Astrocyte of the hippocampus (primary cell): ENCODE results near the gene RGS6.

Experiments
- DNase-seq: peaks from one replicate; pipeline ENCODE4 v3.0.0; 2011; ENCODE audit warnings: low read depth, low spot score

RGS6 gene

DNA sequence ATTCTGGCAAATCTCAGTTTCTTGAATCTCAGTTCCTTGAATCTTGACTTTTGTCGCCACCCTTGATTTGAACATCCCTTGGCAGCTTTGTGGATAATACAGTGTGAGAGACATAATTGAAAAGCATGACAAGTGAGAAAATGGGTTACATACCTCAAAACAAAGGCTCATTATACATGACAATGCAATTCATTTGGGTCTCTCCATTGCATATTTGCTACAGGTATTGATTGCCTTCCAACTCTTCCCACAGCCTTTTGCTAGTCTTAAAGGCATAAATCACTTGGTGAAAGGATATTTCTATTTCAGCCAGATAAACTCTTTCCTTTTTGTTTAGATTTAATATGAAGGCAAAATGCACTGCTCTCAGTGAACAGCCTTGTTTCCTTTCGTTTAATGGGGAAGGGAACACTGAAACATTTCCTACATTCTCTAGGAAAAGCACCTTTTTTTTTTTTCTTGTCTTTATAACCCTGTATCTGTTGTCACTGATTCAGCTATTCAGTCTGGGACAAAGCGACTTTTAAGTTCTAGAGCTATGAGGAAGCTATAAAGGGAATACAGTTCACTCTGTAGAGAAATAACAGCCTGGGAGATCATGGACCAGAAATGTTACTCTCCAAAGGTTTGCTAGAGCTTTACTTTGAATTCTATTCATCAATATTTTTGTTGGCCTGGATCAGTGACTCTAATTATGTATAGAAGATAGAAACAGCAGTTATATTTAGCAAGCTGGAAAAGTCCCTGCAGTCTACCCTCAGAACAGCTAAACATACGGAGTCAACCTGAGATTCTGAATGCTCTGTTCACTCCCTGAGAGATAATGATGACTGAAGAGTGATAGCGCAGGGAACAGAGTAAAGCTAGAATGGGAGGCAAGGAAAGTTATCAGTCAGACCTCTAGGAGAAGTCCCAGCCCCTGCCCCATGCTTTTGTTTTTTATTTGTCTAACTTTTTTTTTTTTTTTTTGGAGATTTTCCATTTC, 311.4 kb downstream of the RGS6 start:
- peak; percentile 52 for DNase-seq

DNA sequence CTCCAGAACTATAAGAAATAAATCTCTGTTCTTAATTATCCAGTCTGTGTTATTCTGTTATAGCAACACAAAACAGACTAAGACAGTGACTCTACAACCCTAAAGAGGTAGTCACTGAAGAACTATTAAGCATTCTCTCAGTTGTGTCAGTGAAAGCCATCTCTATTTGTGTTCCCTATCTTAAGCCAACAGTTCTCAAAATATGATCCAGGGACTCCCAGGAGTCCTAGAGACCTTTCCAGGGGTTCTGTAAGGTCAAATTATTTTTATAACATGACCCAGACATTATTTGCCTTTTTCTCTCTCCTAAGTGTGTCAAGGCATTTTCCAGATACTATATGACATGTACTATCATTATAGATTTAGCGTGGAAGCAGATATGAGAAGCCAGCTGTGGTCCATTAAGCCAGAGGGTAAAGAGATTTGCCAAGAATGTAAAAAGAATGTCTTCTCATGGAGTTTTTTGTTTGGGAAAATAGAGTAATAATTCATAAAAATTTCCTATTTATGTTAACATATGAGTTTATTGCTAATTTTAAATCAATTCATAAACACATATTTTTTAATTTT, 315.8 kb downstream of the RGS6 start:
- no peak for DNase-seq

DNA sequence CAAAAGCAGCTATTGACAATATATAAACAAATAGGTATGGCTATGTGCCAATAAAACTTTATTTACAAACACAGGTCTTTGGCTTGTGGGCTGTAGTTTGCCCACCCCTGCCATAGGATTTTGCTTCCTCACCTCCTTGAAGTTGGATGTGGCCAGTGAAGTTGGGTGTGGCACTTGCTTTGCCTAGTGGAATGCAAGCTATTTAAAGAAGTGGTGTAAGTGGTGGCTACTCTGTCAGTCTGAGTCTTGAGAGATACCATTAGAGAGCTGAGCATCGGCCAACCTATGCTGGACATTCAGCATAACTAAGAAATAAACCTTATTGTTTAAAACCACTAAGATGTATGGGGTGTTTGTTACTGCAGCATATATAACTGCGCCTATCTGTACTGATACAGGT, 321.3 kb downstream of the RGS6 start:
- no peak for DNase-seq

- no peak for DNase-seq
Measured at GRCh38 chr14:72254202-72254936, 322.1 kb downstream of the RGS6 start.

- no peak for DNase-seq
Measured at GRCh38 chr14:72254937-72255472, 322.8 kb downstream of the RGS6 start.

DNA sequence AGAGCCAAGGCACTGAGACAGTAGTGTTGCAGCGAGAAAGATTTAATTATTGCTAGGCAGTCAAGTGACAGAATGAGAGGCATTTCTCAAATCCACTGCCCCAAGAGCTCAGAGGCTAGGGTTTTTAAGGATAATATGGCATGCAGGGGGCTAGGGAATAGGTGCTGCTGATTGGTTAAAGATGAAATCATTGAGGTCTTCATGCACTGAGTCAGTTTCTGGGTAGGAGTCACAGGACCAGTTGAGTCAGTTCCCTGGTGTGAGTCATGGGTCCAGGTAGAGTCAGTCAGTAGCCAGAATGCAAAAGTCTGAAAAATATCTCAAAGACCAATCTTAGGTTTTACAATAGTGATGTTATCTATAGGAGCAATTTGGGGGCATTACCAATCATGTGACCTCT, 323.8 kb downstream of the RGS6 start:
- peak; percentile 25 for DNase-seq

GRCh38 chr14:72261068-72261467, 328.8 kb downstream of the RGS6 start:
- DNase-seq, result no peak

GRCh38 chr14:72262771-72263170, 330.5 kb downstream of the RGS6 start:
- no peak for DNase-seq

DNA sequence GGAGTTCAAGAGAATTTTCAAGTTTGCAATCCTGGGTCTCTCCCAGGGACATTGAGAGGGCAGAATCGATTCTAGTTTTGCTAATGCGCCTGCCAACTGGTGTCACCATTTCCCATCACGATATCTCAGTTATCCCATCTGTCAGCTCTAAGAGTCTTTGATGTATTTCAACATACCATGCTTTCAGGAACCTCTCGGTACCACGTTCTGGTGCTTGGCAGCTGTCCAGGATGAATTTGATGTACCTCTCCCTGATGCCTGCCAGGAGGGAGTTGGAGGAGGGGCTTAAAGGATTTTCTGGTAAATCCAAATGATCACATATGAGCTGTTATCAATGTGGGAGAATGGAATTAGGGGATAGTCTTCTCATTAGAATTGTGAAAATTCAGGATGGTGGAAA, 332.5 kb downstream of the RGS6 start:
- DNase-seq, result no peak

- peak; percentile 22 for DNase-seq
Measured at GRCh38 chr14:72270147-72270727, 338.0 kb downstream of the RGS6 start.

GRCh38 chr14:72270749-72271148, 338.5 kb downstream of the RGS6 start:
- DNase-seq, result no peak

GRCh38 chr14:72275242-72275641, 343.0 kb downstream of the RGS6 start:
- DNase-seq, result no peak

GRCh38 chr14:72278316-72278715, 346.1 kb downstream of the RGS6 start:
- DNase-seq, result no peak

DNA sequence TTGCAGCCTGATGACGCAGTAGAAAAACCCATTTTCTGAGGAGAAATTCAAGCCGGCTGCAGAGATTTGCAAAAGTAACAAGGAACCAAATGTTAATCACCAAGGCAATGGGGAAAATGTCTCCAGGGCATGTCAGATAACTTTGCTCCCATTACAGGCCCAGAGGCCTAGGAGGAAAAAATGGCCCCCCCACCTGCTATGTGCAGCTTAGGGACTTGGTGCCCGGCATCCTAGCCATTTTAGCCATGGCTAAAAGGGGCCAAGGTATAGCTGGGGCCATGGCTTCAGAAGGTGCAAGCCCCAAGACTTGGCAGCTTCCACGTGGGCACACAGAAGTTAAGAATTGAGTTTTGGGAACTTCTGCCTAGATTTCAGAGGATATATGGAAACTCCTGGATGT, 351.9 kb downstream of the RGS6 start:
- no peak for DNase-seq

GRCh38 chr14:72290241-72290640, 358.0 kb downstream of the RGS6 start:
- DNase-seq, result no peak

DNA sequence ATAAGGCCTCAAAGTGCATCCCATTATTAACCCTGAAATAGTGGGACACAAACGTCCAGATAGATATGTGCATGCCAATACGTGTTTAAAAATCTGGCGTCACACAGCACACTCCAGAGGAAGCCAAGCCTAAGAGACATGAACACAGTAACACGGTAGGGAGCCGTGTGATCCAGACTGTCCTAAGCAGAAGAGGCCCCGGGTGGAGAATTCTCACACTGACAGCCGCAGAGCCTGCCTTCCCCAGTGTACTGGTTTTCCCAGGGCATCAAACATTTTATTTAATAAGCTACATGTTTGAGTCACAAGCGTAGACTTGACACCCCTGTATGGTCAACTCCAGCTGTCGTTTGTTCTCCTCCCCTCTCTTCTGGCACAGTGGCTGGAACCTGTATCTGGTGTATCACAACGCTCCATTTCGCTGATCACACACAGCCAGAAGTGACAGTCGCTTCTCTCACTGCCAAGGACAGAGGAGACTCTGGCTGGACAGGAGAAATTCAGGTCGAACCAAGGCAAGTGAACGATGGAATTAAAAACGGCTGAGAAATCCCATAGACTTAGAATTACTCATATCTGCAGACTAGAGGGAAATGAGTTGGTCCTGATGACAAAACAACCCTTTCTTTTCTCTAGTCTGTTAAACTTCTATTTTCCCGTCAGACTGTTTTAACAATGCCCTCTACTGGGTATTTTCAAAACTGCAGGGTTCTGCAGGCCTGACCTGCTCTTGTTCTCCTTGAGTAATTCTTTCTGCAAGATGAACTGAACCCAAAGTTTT, 359.9 kb downstream of the RGS6 start:
- peak; percentile 80 for DNase-seq

- DNase-seq, result no peak
Measured at GRCh38 chr14:72292689-72293024, 360.4 kb downstream of the RGS6 start.

- no peak for DNase-seq
Measured at GRCh38 chr14:72301352-72301751, 369.1 kb downstream of the RGS6 start.

- no peak for DNase-seq
Measured at GRCh38 chr14:72303930-72304329, 371.7 kb downstream of the RGS6 start.

DNA sequence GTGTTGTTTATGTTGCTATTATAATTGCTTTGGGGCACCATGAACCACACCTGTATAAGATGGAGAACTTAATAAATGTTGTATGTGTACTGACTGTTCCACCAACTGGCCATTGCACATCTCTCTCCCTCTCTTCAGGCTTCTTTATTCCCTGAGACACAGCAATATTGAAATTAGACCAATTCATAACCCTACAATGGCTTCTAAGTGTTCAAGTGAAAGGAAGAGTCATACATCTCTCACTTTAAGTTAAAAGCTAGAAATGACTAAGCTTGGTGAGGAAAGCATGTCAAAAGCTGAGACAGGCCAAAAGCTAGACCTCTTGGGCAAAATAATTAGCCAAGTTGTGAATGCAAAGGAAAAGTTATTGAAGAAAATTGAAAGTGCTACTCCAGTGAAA, 373.3 kb downstream of the RGS6 start:
- no peak for DNase-seq

GRCh38 chr14:72308967-72309485, 376.8 kb downstream of the RGS6 start:
- DNase-seq, result no peak
